ENCODE data around the gene ITGAV.
A peak's percentile ranks its signal among the peaks of the same experiment; 100 is the strongest.

ITGAV gene

GRCh38 chr2:186573531-186573930 is 16.3 kb upstream of the ITGAV start:
- H3K4me3 ChIP-seq (ENCODE audit: low read depth, low read length) = no peak overlapping the region

DNA sequence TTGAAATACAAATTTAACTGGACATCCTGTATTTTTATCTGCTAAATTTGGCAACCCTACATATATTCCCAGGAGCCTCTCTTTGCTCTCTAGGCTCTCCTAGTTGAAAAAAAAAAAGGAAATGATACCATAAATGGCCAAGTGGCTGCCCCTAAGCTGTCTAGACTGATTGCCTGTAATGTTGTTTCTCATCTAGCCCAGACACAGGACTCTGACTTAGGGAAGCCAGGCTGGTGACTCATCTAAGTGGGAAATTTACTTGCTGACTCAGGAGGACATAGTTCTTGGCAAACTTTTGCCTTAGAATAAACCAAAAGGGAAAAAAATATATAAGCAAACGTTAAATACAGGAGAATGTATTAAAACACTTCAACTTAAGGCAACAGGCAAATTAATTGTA is 14.6 kb upstream of the ITGAV start:
- H3K4me3 ChIP-seq (ENCODE audit: low read depth, low read length) = no peak overlapping the region

DNA sequence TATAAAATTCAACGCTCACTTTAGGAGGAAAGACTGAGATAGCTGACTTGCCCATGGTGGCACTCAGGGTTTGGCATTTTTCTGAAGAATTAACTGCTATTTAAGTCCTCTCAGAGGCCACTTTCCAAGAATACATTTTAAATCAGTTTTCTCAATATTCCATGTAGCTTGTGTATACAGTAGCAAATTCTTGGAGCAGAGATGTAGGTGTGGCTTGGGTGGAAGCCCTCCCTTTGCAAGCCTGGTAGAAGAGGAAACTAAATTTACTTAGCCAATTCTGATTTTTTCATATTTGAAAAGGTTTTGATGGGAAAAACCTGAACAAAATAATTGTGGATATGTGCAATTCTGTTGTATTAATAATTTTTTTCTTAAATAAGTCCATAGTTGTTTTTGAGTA is 14.0 kb upstream of the ITGAV start:
- no peak overlapping the region for H3K4me3 ChIP-seq (ENCODE audit: low read depth, low read length)

GRCh38 chr2:186576614-186577013 is 13.2 kb upstream of the ITGAV start:
- H3K4me3 ChIP-seq (ENCODE audit: low read depth, low read length) = no peak overlapping the region

DNA sequence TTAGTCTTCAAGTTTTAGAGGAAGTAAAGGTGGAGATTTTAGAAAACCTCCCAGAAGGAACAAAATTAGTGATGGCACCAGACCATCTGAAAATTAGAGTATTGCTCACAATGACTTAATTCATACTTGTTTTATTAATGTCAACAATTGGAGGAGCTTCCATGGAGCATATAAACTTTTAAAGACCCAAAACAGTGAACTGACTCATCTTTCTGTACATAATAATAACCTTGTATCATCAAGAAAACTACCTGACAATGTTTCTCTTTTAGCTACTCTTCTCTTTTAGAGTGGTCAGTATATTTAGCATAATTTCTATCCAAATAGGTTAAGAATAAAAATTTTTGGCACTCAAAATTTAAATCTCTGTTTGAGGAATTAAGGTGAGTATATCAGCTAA is 7.2 kb upstream of the ITGAV start:
- H3K4me3 ChIP-seq (ENCODE audit: low read depth, low read length) = no peak overlapping the region

DNA sequence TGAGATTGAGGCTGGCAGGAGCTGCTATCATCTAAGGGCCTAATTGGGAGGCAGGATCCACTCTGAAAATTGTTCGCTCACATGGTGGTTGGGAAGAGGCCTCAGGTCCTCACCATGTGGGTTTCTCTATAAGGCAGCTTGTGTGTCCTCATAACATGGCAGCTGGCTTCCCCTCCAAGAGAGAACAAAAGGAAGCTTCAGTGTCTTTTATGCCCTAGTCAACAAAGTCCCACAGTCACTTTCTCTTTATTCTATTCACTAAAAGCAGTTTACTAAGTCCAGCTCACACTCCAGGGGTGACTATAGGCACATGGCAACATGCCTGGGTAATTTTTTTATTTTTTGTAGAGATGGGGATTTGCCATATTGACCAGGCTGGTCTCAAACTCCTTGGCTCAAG is 5.8 kb upstream of the ITGAV start:
- H3K4me3 ChIP-seq (ENCODE audit: low read depth, low read length) = no peak overlapping the region

- no peak overlapping the region for H3K4me3 ChIP-seq (ENCODE audit: low read depth, low read length)
These were observed 1.4 kb upstream of the ITGAV start for GRCh38 chr2:186588421-186588820.

GRCh38 chr2:186588940-186589611 is 780 bp upstream of the ITGAV start:
- peak overlapping the region; percentile 75 for H3K4me3 ChIP-seq (ENCODE audit: low read depth, low read length)

DNA sequence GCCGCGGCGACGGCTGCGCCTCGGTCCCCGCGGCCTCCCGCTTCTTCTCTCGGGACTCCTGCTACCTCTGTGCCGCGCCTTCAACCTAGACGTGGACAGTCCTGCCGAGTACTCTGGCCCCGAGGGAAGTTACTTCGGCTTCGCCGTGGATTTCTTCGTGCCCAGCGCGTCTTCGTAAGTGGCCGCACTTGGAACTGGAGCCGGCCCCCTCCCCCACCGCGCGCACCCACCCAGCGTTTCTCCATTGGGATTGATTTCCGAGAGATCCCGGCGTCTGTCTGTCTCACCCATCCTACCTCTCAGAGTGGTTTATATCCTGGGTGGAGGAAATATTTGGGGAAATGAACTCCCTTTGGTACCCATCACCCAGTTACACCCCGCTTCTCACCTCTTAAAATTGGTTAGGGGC is 498 bp downstream of the ITGAV start:
- H3K4me3 ChIP-seq (ENCODE audit: low read depth, low read length) = peak overlapping the region; percentile 75

DNA sequence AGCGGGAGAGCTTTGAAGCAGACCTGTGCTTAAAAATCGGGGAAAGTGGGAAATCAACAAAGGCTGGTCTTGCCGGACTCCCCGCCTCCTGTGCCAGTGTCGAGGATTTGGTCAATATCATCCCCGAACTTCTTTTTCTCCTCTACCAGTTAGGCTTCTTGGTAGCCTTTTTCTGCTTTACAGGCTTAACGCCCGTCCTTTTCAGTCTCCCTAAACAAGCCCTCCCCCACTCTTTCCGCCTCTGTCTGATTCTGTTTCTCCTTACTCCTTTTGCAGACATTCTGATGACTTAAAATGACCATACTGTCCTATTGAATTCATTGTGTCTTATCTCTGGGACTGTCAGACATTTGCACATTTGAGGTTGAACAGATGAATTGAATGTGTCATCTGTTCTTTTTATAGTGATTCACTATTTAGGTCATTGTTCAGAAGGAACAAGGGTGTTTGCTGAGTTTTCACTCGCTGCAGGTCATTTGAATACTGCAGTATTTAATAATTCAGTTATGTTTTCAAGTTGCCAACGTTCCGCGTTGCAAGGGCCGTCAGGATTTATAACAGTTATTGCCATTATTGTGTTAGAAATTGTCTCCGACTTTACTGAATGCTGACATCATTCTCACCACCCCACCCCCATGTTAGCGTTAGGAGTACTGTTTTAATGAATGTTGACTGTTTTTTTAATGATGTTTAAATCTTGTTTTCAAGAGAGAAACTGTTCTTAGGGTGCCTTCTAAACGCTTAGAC is 1.1 kb downstream of the ITGAV start:
- H3K4me3 ChIP-seq (ENCODE audit: low read depth, low read length) = peak overlapping the region; percentile 75

DNA sequence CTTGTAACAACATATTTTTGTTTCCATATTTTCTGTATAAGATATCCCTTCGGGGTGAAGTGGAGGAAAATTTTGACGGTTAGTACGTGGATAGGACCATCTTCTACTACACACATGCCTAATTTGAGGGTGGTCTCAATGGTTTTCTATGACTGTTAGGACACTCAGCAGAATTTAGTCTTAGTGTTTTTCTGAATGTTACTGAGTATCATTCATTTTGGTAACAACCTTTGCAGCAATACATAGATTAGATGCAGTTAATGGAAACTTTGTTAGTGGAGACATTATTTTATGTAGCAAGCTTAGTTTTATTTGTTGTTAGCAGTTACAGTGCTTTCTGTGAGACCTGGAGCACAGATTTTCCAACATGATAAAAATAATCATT is 1.6 kb downstream of the ITGAV start:
- H3K4me3 ChIP-seq (ENCODE audit: low read depth, low read length) = peak overlapping the region; percentile 75

DNA sequence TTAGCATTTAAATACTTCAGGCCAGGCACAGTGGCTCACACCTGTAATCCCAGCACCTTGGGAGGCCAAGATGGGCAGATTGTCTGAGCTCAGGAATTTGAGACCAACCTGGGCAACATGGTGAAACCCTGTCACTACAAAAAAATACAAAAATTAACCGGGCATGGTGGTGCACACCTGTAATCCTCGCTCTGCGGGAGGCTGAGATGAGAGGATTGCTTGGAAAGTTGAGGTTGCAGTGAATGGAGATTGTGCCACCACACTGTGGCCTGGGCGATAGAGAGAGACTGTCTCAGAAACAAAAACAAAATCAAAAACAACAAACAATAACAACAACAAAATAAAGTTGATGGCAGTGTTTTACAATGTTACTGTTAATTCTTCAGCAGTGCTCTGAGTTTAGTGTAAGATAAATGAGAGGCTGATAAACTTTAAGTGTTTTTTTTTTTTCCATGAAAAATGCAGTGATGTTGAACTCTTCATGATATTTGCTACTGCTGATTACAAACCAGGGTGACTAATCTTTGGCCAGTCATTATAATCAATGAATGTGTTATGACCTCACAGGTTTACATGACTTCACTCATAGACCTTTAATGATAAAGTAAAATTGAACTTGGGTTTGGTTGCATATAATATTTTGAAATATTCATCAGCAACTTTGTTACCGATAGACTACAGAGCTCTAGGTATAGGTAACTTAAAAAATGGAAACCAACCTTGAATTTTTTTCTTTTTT is 2.5 kb downstream of the ITGAV start:
- H3K4me3 ChIP-seq (ENCODE audit: low read depth, low read length) = no peak overlapping the region

DNA sequence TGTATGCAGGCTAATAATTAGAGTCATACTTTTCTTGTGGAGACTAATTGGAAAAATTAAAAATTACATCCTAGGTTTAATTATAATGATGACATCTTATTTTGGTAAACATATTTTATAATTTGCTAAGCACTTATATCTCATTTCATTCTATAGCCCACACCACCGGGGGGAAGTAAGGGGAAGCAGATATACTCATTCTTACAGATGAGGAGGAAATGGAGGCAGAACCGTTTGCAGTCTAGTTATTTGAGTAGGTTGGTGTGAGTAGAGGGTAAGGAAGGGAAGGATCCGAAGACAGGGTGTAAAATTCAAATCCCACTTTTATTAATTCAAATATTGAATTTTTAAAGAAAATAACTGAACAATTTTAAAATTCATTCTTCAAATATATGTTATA is 3.7 kb downstream of the ITGAV start:
- H3K4me3 ChIP-seq (ENCODE audit: low read depth, low read length) = no peak overlapping the region

- no peak overlapping the region for H3K4me3 ChIP-seq (ENCODE audit: low read depth, low read length)
These were observed 4.3 kb downstream of the ITGAV start for GRCh38 chr2:186594001-186594722.

DNA sequence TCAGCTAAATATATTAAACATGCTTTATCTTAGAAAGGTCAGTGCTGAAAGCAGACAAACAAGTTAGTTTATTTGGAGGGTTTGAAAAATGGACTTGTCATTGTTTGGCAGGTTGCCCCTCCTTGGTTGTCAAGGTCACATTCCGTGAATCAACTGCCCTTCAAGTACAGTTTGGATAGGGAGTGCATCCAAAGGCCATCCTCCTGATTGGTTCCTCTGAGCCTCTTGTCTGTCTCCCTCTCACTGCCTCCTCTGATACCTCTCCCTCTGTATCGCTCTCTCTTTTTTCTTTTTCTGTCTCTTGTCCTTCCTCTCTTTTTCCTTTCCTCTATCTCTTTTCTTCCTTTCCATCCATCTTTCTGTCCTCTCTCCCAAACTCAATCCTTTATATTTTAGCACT is 5.4 kb downstream of the ITGAV start:
- H3K4me3 ChIP-seq (ENCODE audit: low read depth, low read length) = no peak overlapping the region

DNA sequence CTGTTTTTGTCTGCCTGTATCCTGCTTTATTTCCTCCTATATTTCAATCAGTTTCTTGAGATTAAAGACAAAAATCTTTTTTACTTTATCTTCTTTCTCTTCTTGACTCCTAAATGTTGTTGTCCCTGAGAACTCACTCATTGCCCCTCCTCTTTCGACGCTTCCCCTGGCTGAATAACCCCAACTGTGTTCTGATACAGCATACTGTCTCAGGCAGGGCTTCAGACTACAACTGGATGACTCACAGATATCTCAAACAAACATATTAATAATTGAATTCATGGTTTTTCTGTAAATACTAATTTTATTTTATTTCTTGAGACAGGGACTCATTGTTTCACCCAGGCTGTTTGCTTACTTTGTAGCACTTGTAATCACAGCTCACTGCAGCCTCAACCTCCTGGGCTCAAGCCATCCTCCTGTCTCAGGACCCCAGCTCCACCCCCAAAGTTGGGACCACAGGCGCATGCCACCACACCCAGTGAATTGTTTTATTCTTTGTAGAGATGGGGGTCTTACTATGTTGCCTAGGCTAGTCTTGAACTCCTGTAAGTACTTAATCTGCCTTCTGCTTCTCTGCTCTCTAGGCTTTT is 9.4 kb downstream of the ITGAV start:
- H3K4me3 ChIP-seq (ENCODE audit: low read depth, low read length) = no peak overlapping the region

DNA sequence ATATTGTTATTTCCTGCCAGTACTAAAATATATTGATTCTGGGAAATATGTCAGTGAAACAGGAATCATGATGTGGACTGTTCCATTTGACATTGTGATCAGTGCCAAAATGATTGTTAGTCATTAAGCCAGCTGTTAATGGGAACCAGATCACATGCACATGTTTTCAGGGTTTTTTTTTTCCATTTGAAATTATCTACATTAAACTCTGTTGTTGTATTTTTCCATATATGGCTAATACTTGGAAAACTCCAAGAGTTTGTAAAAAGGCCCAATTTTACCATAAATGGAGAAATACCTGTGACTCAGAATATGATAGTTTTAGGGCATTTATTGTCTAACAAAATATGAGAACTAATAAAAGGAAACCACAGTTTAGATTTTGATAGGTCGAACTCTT is 13.4 kb downstream of the ITGAV start:
- H3K4me3 ChIP-seq (ENCODE audit: low read depth, low read length) = no peak overlapping the region

DNA sequence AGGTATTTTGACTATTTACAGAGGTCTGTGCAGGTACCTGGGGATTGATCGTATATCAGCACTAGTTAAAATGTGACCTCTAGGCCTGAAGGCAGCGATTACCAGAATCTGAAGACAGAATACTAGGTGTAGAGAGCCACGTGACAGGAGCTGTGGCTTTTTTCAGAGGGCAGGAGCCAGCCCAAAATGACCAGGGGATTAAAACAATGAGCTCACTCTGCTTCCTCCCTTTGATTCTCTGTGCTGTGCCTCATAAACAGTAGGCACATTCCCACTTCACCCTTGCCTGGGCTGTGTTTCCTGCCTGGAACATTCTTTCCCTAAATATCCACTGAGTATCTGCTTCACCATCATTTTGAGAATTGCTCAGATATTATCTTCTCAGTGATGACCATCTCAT is 15.2 kb downstream of the ITGAV start:
- H3K4me3 ChIP-seq (ENCODE audit: low read depth, low read length) = no peak overlapping the region

DNA sequence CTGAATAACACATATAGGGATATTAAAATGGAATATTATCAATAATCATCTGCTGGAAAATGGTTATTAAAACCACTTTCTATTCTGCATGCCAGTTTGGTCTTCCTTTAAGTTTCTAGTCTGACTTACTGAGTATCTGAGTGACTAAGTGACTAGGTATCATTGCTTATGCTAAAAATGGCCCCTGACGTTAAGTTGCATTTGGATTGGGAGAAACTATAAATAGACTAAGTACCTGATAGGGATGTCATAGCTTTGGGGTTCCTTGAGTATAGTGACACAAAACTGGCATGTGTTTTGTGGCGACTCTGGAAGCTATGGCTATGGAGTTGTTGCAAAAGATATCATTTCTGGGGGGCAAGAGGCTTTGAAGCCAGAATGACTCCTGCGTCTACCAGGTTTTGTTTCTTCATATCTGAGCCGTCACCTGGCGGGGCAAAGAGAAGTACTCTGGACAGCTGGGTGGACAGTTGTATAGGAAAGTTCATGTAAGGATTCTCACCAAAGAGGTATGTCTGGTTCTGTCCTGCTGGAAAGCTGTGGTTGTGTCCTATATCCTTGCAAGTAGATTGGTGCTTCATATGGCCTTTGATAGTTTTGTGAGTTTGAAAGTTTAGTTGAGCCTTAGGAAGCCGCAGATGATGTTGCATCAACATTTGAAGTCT is 17.9 kb downstream of the ITGAV start:
- H3K4me3 ChIP-seq (ENCODE audit: low read depth, low read length) = no peak overlapping the region

DNA sequence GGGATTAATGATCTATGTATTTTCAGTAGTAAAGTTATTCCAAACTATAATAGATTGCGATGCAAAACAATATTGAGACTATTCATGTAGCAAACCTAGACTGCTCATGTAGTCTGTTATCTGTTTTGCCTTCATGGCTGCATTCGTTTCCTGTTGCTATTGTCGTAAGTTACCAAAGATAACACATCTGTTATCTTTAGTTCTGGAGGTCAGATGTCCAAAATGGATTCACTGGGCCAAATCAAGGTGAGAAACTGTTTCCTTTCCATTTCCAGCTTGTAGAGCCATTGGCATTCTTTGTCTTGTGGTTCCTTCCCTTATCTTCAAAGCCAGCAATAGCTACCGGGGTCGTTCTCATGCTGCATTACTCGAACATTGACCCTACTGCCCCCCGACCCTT is 20.9 kb downstream of the ITGAV start:
- H3K4me3 ChIP-seq (ENCODE audit: low read depth, low read length) = no peak overlapping the region

DNA sequence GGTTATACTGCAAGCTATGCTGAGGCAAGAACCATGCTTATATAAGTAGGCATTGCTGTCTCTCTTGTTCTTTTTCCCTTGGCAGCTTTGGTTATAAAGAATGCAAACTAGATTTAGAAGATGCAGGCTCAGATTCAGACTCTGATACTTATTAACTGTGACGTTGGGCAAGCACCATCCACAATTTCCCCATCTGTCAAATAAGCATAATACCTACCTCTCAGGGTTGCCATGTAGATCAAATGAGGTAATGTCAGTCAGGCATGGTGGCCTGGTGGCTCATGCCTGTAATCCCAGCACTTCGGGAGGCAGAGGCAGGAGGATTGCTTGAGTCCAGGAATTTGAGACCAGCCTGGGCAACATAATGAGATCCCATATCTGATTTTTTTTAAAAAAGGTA is 21.7 kb downstream of the ITGAV start:
- H3K4me3 ChIP-seq (ENCODE audit: low read depth, low read length) = no peak overlapping the region
